Mammary epithelial cell (primary cell): ENCODE data around the gene SLC22A16.

ENCODE experiments used
- EZH2 ChIP-seq: IDR thresholded peaks from 2 replicates; pipeline ENCODE4 v1.6.1; 2012; ENCODE audit warnings: low read length, inconsistent platforms, borderline replicate concordance
- TF ChIP-seq, protein P1 (sequence below), 2 donors: IDR thresholded peaks in 1 of 2; conservative IDR thresholded peaks in 1 of 2; 2 replicates each; pipeline ENCODE4 v1.5.1; 2011 to 2012; ENCODE audit warnings: inconsistent platforms in 2 of 2, low read length in 2 of 2, mild to moderate bottlenecking in 2 of 2, control low read depth in 1 of 2, low read depth in 1 of 2; ENCODE audit not compliant: insufficient read depth in 1 of 2; ENCODE audit errors: extremely low read depth in 1 of 2

DNA sequence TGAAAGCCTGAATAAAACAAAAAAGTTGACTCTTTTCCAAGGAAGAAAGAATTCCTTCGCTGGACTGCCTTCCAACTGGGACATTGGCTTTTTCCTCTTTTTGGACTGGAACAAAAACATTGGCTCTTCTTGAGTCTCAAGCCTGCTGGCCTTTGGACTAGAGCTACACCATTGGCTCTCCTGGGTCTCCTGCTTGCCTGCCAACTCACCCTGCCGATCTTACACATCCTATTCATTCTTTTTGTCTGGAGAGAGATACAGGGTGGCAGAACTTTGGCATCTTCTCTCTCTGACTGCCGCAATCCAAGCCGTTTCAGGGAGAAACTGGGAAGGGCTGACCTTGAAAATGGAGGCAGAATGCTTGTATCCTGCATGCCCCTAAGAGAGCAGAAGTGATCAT lies 81.2 kb downstream of the SLC22A16 start:
- no peak for TF ChIP-seq EZH2
- TF ChIP-seq, protein P1, sequence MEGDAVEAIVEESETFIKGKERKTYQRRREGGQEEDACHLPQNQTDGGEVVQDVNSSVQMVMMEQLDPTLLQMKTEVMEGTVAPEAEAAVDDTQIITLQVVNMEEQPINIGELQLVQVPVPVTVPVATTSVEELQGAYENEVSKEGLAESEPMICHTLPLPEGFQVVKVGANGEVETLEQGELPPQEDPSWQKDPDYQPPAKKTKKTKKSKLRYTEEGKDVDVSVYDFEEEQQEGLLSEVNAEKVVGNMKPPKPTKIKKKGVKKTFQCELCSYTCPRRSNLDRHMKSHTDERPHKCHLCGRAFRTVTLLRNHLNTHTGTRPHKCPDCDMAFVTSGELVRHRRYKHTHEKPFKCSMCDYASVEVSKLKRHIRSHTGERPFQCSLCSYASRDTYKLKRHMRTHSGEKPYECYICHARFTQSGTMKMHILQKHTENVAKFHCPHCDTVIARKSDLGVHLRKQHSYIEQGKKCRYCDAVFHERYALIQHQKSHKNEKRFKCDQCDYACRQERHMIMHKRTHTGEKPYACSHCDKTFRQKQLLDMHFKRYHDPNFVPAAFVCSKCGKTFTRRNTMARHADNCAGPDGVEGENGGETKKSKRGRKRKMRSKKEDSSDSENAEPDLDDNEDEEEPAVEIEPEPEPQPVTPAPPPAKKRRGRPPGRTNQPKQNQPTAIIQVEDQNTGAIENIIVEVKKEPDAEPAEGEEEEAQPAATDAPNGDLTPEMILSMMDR (conservative IDR thresholded peaks at IDR 0.05 in 1 of 2, IDR thresholded peaks at IDR 0.05 in 1 of 2; ENCODE audit: extremely low read depth in 1 of 2, insufficient read depth in 1 of 2, low read depth in 1 of 2, low read length in 2 of 2), result no peak
